GM12864 (cell line): ENCODE results near the gene GIMAP7.

Source experiments
- DNase-seq: peaks from one replicate; pipeline ENCODE4 v3.0.0-alpha.2; 2011; ENCODE audit warnings: low read depth
- H3K4me3 ChIP-seq: 2 replicates; pipeline ENCODE4 v1.5.1; 2011; ENCODE audit warnings: mild to moderate bottlenecking, low read depth, low read length, control low read depth
- CTCF ChIP-seq: IDR thresholded peaks from 2 replicates; pipeline ENCODE4 v1.5.1; 2011; ENCODE audit warnings: low read depth, mild to moderate bottlenecking, moderate library complexity, low read length, control low read depth, inconsistent platforms; ENCODE audit errors: missing control alignments

The GIMAP7 gene

GRCh38 chr7:150564006-150564405 is 49.3 kb downstream of the GIMAP7 start:
- no peak for TF ChIP-seq CTCF
- H3K4me3 ChIP-seq, result no peak overlapping the region
- no peak for DNase-seq

- no peak overlapping the region for H3K4me3 ChIP-seq
- DNase-seq, result no peak
- no peak for TF ChIP-seq CTCF
Measured at GRCh38 chr7:150564566-150564965, 49.9 kb downstream of the GIMAP7 start.

GRCh38 chr7:150565239-150565638 is 50.6 kb downstream of the GIMAP7 start:
- DNase-seq, result no peak
- TF ChIP-seq CTCF, result no peak
- no peak overlapping the region for H3K4me3 ChIP-seq

GRCh38 chr7:150566123-150566522 is 51.5 kb downstream of the GIMAP7 start:
- no peak for TF ChIP-seq CTCF
- no peak for DNase-seq
- H3K4me3 ChIP-seq, result no peak overlapping the region

GRCh38 chr7:150566572-150566971 is 51.9 kb downstream of the GIMAP7 start:
- no peak for TF ChIP-seq CTCF
- H3K4me3 ChIP-seq, result no peak overlapping the region
- no peak for DNase-seq

GRCh38 chr7:150567169-150567568 is 52.5 kb downstream of the GIMAP7 start, which contains the start of gene GIMAP4:
TSS of gene GIMAP4 (plus strand) at chr7:150567390. CDS start at chr7:150569902, 2,512 bp downstream.
- no peak within 1 kb of the TSS; the same call in none of the 2 replicates for H3K4me3 ChIP-seq
- no peak for DNase-seq
- TF ChIP-seq CTCF, result no peak

- DNase-seq, result no peak
- no peak overlapping the region; the same call in 1 of the 2 replicates for H3K4me3 ChIP-seq
- no peak for TF ChIP-seq CTCF
Measured at GRCh38 chr7:150567871-150568301, 53.2 kb downstream of the GIMAP7 start.
